Calu3 (cell line): ENCODE measurements around the gene PTPRG. TPM values are rescaled to one million over a fixed set of nuclear protein-coding genes. Genes with fewer than 3 reads are reported as not detected.

Source experiments
- BruUV-seq: library from RNA; stranded (reverse); fragments of 400-500 nt; replicated peaks from 2 replicates; lab custom pipeline; 2021; lab: Mats Ljungman, UMichigan
- CTCF ChIA-PET: fragments of 300-600 bp; sonication (Branson Sonifier 250); formaldehyde crosslinking; loops from one replicate; lab custom pipeline; 2022; ENCODE audit warnings: antibody characterized with exemption; lab: Charles Lee
- DNase-seq: peaks from one replicate; pipeline ENCODE4 v3.0.0; 2022
- H3K27ac Mint-ChIP-seq: one replicate; pipeline ENCODE4 v1.8.0; 2022; ENCODE audit warnings: mixed read lengths; ENCODE audit not compliant: unreplicated experiment
- H3K27me3 Mint-ChIP-seq: one replicate; pipeline ENCODE4 v1.8.0; 2022; ENCODE audit warnings: mixed read lengths; ENCODE audit not compliant: unreplicated experiment
- H3K36me3 Mint-ChIP-seq: one replicate; pipeline ENCODE4 v1.8.0; 2022; ENCODE audit warnings: mild to moderate bottlenecking, moderate library complexity, mixed read lengths; ENCODE audit not compliant: insufficient read depth, unreplicated experiment
- H3K4me1 Mint-ChIP-seq: one replicate; pipeline ENCODE4 v1.8.0; 2022; ENCODE audit warnings: mild to moderate bottlenecking, low read depth, mixed read lengths; ENCODE audit not compliant: unreplicated experiment
- H3K4me3 Mint-ChIP-seq: one replicate; pipeline ENCODE4 v1.8.0; 2022; ENCODE audit warnings: mild to moderate bottlenecking, low read depth, moderate library complexity, mixed read lengths; ENCODE audit not compliant: unreplicated experiment
- H3K9me3 Mint-ChIP-seq: one replicate; pipeline ENCODE4 v1.8.0; 2022; ENCODE audit warnings: low read depth, mixed read lengths; ENCODE audit not compliant: unreplicated experiment
- intact Hi-C: fragments of 100-400 bp; cut with micrococcal nuclease; formaldehyde crosslinking; loops from one replicate; pipeline ENCODE4 v1.10.0; 2022; ENCODE audit not compliant: unreplicated experiment
- total RNA-seq: library from RNA; stranded (reverse); gene quantifications from 2 replicates; pipeline ENCODE4 v1.2.3, GENCODE V29; 2022
- TF ChIP-seq, protein P1 (sequence below): fragments of 200-600 bp; IDR thresholded peaks from one replicate; pipeline ENCODE4 v1.8.0; 2022; ENCODE audit warnings: antibody characterized with exemption; ENCODE audit not compliant: unreplicated experiment

PTPRG gene
- total RNA-seq, 1 experiment from 2014 or later, result 0.35 TPM

- CTCF ChIA-PET, result no interaction called here
- intact Hi-C loops, result no loop called here
- TF ChIP-seq, protein P1, sequence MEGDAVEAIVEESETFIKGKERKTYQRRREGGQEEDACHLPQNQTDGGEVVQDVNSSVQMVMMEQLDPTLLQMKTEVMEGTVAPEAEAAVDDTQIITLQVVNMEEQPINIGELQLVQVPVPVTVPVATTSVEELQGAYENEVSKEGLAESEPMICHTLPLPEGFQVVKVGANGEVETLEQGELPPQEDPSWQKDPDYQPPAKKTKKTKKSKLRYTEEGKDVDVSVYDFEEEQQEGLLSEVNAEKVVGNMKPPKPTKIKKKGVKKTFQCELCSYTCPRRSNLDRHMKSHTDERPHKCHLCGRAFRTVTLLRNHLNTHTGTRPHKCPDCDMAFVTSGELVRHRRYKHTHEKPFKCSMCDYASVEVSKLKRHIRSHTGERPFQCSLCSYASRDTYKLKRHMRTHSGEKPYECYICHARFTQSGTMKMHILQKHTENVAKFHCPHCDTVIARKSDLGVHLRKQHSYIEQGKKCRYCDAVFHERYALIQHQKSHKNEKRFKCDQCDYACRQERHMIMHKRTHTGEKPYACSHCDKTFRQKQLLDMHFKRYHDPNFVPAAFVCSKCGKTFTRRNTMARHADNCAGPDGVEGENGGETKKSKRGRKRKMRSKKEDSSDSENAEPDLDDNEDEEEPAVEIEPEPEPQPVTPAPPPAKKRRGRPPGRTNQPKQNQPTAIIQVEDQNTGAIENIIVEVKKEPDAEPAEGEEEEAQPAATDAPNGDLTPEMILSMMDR, result no peak
- BruUV-seq, result no TSS peak
- no peak overlapping the region for H3K4me3 Mint-ChIP-seq
- peaks cover 14% of the 10 kb centered on the region for H3K9me3 Mint-ChIP-seq
- H3K27ac Mint-ChIP-seq, result no peak overlapping the region
- no peaks in the 10 kb centered on the region for H3K36me3 Mint-ChIP-seq
- no peak for DNase-seq
- no peaks in the 10 kb centered on the region for H3K27me3 Mint-ChIP-seq
- H3K4me1 Mint-ChIP-seq, result no peaks in the 10 kb centered on the region
These were observed 315.4 kb downstream of the PTPRG start for GRCh38 chr3:61876797-61877196.

DNA sequence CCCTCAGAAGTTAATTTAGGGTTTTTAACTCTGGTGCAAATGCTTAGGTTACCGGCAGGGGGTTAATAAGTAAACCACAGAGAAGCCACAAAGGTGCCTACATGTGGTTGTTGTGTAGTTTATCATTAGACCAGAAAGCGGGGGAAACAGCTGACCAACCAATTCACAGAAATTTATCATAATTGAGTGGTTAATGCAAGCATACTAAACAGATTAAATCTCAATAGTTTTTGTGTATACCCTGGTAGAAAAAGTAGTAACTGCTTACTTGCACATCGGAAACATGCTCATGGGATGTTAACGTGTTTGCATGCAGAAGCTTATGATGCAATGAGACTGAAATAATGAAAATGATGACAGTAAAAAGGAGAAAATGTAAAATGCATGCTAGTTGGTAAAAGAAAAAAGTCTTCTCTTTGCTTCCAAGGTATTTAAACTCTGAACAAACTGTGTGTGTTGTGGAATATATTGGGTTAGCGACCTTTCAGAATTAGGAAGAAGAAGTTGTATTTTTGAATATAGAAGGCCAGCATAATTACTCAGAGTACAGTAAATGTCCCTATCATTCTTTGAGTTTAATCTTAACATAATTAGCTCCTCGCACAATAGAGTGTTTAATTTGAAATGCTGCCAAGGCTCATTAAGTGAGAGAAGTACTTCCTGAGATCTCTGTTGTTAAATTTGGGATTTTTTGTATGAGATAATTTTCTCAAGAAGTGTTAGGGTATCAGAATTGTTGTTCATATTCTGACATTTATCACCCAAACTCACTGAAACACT, 316.2 kb downstream of the PTPRG start:
- Mint-ChIP-seq H3K4me3 (no peak overlapping the region), H3K27ac (no peak overlapping the region), H3K9me3 (peaks cover 14% of the 10 kb centered on the region), H3K27me3 (no peaks in the 10 kb centered on the region), H3K36me3 (no peaks in the 10 kb centered on the region), H3K4me1 (no peaks in the 10 kb centered on the region)
- TF ChIP-seq, protein P1, result no peak
- intact Hi-C loops, result no loop called here
- BruUV-seq, result no TSS peak
- peak; percentile 1 for DNase-seq
- CTCF ChIA-PET, result no interaction called here

DNA sequence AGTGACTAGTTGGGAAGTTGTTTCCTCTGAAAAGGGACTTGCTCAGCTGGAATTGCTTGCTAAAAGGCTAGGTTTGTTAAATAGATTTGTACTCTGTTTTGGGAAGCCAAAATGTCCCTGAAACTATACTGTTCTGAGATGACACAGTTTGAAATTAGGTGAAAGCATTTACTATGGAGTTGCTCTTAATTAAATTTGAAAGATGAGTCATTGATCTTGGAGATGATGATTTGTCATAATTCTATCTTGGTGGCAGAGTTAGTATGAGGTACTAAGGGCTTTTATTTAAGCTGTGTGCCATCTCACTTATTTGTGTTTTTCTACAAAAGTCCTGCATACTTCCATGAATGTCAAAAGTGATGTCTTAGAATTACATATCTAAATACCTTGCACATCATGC, 320.9 kb downstream of the PTPRG start:
- no peaks in the 10 kb centered on the region for H3K27me3 Mint-ChIP-seq
- peaks cover 6% of the 10 kb centered on the region for H3K9me3 Mint-ChIP-seq
- DNase-seq, result no peak
- H3K36me3 Mint-ChIP-seq, result no peaks in the 10 kb centered on the region
- TF ChIP-seq, protein P1, result no peak
- no TSS peak for BruUV-seq
- CTCF ChIA-PET, result no interaction called here
- H3K27ac Mint-ChIP-seq, result no peak overlapping the region
- no peaks in the 10 kb centered on the region for H3K4me1 Mint-ChIP-seq
- intact Hi-C loops, result no loop called here
- H3K4me3 Mint-ChIP-seq, result no peak overlapping the region

- no peaks in the 10 kb centered on the region for H3K27me3 Mint-ChIP-seq
- no peaks in the 10 kb centered on the region for H3K36me3 Mint-ChIP-seq
- no peak overlapping the region for H3K4me3 Mint-ChIP-seq
These were observed 323.4 kb downstream of the PTPRG start for GRCh38 chr3:61884794-61885193.

More at GRCh38 chr3:61884794-61885193, 323.4 kb downstream of the PTPRG start:
- TF ChIP-seq, protein P1, result no peak
- H3K4me1 Mint-ChIP-seq, result no peaks in the 10 kb centered on the region
- H3K9me3 Mint-ChIP-seq, result peaks cover 11% of the 10 kb centered on the region
- no peak overlapping the region for H3K27ac Mint-ChIP-seq
- BruUV-seq, result no TSS peak
- intact Hi-C loops, result no loop called here
- CTCF ChIA-PET, result no interaction called here
- no peak for DNase-seq
